Measurements from ENCODE around the gene TRMO. TPM values are rescaled to one million over a fixed set of nuclear protein-coding genes. Genes with fewer than 3 reads are reported as not detected.

TRMO gene
- total and polyA plus RNA-seq, 2 of the 8 experiments (the other 6 are each of a cell fraction or from before 2014, with no cell fraction given): 4.6 to 5.6 TPM

DNA sequence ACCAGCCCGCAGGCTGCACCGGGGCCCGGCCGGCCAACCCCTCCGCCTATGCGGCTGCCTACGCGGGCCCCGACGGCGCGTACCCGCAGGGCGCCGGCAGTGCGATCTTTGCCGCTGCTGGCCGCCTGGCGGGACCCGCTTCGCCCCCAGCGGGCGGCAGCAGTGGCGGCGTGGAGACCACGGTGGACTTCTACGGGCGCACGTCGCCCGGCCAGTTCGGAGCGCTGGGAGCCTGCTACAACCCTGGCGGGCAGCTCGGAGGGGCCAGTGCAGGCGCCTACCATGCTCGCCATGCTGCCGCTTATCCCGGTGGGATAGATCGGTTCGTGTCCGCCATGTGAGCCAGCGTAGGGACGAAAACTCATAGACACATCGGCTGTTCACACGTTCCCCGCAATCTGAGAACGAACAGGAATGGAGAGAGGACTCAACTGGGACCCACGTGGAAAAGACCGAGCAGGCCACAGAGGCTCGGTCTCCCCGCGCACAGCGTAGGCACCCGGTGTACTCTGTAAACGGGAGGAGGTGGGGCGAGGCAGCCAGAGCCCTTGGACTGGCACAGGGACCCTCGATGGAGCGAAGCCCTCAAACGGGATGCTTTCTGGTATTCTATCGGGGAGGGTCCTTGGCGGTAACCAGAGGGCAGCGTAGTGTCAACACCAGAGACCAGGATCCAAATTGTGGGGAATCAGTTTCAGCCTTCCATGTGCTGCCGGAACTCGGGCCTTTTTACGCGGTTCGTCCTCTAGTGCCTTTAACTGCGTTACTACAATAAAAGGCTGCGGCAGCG, 67.4 kb downstream of the TRMO start:
- H3K18ac ChIP-seq (ENCODE audit: extremely low read depth, low read length): peak overlapping the region; percentile 51
- peak overlapping the region; percentile 34; the same call in 1 of the 2 replicates for H2AFZ ChIP-seq (ENCODE audit: low read length)
- H4K5ac ChIP-seq (ENCODE audit: insufficient read length, low read depth, low read length): no peak overlapping the region
- 9% methylated on average over 66 of the region's 71 CpGs; no CpG with 5 or more reads in 1 of the 2 experiments for WGBS, 2 experiments (ENCODE audit: extremely low coverage in 1 of 2, insufficient coverage in 1 of 2, insufficient read length in 1 of 2, insufficient replicate concordance in 2 of 2, low coverage in 1 of 2, low lambda C conversion rate in 2 of 2, missing lambda C conversion rate in 1 of 2)
- peaks cover 5 to 38% (median 20%) of the 10 kb centered on the region in 4 experiments for H3K4me1 ChIP-seq (replicated peaks in 1 of 4; ENCODE audit: control insufficient read depth in 3 of 4, insufficient read depth in 4 of 4, low read length in 3 of 4)
- H3K4me2 ChIP-seq (ENCODE audit: insufficient read depth in 1 of 2, low read depth in 2 of 2, low read length in 2 of 2): peak overlapping the region; percentile 59 to 72
- H3K27ac ChIP-seq (ENCODE audit: low read depth, low read length): no peak overlapping the region
- peaks cover 0 to 9% (median 0%) of the 10 kb centered on the region in 4 experiments; a peak in 1 of 8 replicates for H3K36me3 ChIP-seq (ENCODE audit: control insufficient read depth in 2 of 4, insufficient read depth in 4 of 4, low read length in 3 of 4)
- H3K79me1 ChIP-seq (ENCODE audit: low read depth, low read length): no peaks in the 10 kb centered on the region
- ChIA-PET CTCF (ENCODE audit: partially characterized antibody) (interaction anchor here (0.6 to 1.8 kb wide), 4 partner anchors 8 to 44 kb away, joined by 3 to 6 read pairs (median 4); no protein-coding TSS in a partner anchor), POLR2A (ENCODE audit: partially characterized antibody) (no interaction called here)
- no peak overlapping the region for H3K23ac ChIP-seq (ENCODE audit: insufficient read length)
- H3K9ac ChIP-seq (replicated peaks in 1 of 4; ENCODE audit: extremely low read depth in 1 of 4, low read depth in 3 of 4, low read length in 3 of 4): no peak overlapping the region
- FAIRE-seq (no peak), DNase-seq (ENCODE audit: low read depth in 1 of 2, low spot score in 2 of 2) (peak in 1 of 2 experiments; percentile 66)
- 0 out of 2 replicates have a peak overlapping the region, but pooled peaks have one; percentile 29 for H2BK12ac ChIP-seq (ENCODE audit: low read depth, low read length)
- no peak overlapping the region for H3K4ac ChIP-seq (replicated peaks; ENCODE audit: insufficient read length, low read depth, low read length)
- H2BK5ac ChIP-seq (ENCODE audit: low read depth, low read length): no peak overlapping the region
- peaks cover 96 to 100% (median 99%) of the 10 kb centered on the region in 4 experiments for H3K27me3 ChIP-seq (replicated peaks in 1 of 4; ENCODE audit: control insufficient read depth in 3 of 4, extremely low read depth in 1 of 4, insufficient read depth in 3 of 4, low read length in 3 of 4)
- H4K20me1 ChIP-seq (replicated peaks in 1 of 2; ENCODE audit: control insufficient read depth in 1 of 2, insufficient read depth in 2 of 2, low read length in 2 of 2): peaks cover 13 to 35% of the 10 kb centered on the region in 2 experiments
- no peak overlapping the region for H2BK20ac ChIP-seq (ENCODE audit: low read length)
- 0 out of 2 replicates have a peak overlapping the region, but pooled peaks have one; percentile 46 for H2BK15ac ChIP-seq (ENCODE audit: low read length)
- no peaks in the 10 kb centered on the region for H3K9me3 ChIP-seq (ENCODE audit: insufficient read depth in 2 of 2, low read depth in 1 of 2, low read length in 1 of 2)
- peaks cover 14% of the 10 kb centered on the region; the same call in 1 of the 2 replicates for H3K23me2 ChIP-seq (ENCODE audit: low read depth, low read length)
- no peak overlapping the region for H2BK120ac ChIP-seq (replicated peaks; ENCODE audit: low read depth, low read length)
- H4K8ac ChIP-seq (ENCODE audit: extremely low read depth, insufficient read depth, low read length): peak overlapping the region; percentile 53; the same call in 1 of the 2 replicates
- H3K79me2 ChIP-seq (ENCODE audit: control insufficient read depth in 1 of 2, insufficient read depth in 2 of 2, low read length in 2 of 2): no peaks in the 10 kb centered on the region
- H4K91ac ChIP-seq (replicated peaks; ENCODE audit: insufficient read length, low read length): no peak overlapping the region
- H3K14ac ChIP-seq (ENCODE audit: insufficient read length): no peak overlapping the region
- H3K56ac ChIP-seq (replicated peaks; ENCODE audit: insufficient read length, low read depth, low read length): no peak overlapping the region
- peak overlapping the region in 3 of 4 experiments; percentile 26 to 59 (median 26); a peak in 5 of 8 replicates for H3K4me3 ChIP-seq (ENCODE audit: extremely low read depth in 1 of 4, insufficient read depth in 2 of 4, low read depth in 3 of 4, low read length in 4 of 4)
- no peak overlapping the region for H2AK5ac ChIP-seq (ENCODE audit: low read depth, low read length)
- TF ChIP-seq JUND (IDR thresholded peaks at IDR 0.05; ENCODE audit: low read length) (no peak), EZH2 (IDR thresholded peaks at IDR 0.05; ENCODE audit: low read depth, low read length, severe bottlenecking) (peak; percentile 95), RAD21 (IDR thresholded peaks at IDR 0.05 in 1 of 2, conservative IDR thresholded peaks at IDR 0.05 in 1 of 2; ENCODE audit: low read depth in 2 of 2, low read length in 2 of 2) (no peak), CBX8 (IDR thresholded peaks at IDR 0.05; ENCODE audit: borderline replicate concordance, low read depth, low read length) (0 out of 2 replicates have a peak, but pooled peaks have one; percentile 78), NRF1 (IDR thresholded peaks at IDR 0.05; ENCODE audit: low read depth, low read length) (no peak), POLR2A (IDR thresholded peaks at IDR 0.05; ENCODE audit: control extremely low read depth in 1 of 2, low read depth in 2 of 2, low read length in 2 of 2) (no peak), RNF2 (IDR thresholded peaks at IDR 0.05; ENCODE audit: borderline replicate concordance, low read depth, low read length, missing control alignments, poor library complexity, severe bottlenecking) (peak; percentile 91)
- TF ChIP-seq, protein P1, sequence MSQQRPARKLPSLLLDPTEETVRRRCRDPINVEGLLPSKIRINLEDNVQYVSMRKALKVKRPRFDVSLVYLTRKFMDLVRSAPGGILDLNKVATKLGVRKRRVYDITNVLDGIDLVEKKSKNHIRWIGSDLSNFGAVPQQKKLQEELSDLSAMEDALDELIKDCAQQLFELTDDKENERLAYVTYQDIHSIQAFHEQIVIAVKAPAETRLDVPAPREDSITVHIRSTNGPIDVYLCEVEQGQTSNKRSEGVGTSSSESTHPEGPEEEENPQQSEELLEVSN (IDR thresholded peaks at IDR 0.05): peak; percentile 53; the same call in 1 of the 2 replicates

All from H1 (cell line).